HG02870 (cell line): ENCODE data around the gene GLTPD2.

Experiments used
- ATAC-seq: cut with Tn5 transposase; IDR thresholded peaks from one replicate; pipeline ENCODE4 v1.9.1; 2021; ENCODE audit warnings: mild to moderate bottlenecking, moderate library complexity; ENCODE audit not compliant: unreplicated experiment

Gene GLTPD2

DNA sequence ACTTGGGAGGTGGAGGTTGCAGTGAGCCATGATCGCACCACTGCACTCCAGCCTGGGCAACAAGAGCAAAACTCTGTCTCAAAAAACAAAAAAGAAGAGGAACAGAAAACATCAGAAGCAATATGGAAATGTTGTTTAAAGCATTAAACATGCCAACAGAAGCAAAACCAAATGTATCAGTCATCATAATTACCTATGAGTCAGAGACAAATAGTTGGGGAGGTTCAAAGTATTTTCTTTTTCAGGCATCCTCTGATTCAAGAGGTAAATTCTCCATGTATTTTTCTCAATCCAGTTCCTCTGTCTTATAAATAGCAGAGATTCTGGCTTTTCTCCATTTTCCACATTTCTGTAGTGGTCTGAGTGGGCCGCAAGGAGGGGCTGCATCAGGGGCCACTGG is 19.1 kb upstream of the GLTPD2 start:
- no peak for ATAC-seq

DNA sequence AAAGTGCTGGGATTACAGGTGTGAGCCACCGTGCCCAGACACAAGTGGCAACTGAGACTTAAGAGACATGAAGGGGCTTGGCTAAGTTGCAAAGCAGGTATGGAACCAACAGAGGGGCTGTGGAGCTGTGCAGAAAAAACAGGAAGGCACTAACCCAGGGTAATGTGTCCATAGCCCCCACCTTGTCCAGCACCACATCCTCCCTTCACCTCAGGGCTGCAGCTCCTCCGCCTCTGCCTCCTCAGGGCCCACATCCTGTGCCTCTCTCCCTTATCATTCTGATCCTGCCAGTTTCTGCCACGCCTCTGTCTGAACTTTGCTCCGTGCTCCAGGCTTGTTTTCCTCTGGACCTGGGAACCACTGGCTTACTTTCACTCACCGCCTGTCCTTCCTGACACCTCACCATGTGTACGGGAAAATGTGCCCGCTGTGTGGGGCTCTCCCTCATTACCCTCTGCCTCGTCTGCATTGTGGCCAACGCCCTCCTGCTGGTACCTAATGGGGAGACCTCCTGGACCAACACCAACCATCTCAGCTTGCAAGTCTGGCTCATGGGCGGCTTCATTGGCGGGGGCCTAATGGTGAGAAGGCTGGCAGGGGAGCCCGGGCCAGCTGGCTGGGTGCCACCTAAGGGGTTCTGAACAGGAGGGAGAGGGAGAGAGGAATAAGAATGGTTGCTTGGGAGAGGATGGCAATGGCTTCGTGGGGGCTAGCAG is 17.1 kb upstream of the GLTPD2 start, which contains the start of gene TM4SF5:
TSS of gene TM4SF5 (plus strand) at position 368 of the 716 bp plus-strand sequence. CDS start at position 405, 37 bp downstream.
- ATAC-seq = no peak

- ATAC-seq = no peak
Observed at GRCh38 chr17:4772235-4772613, 16.5 kb upstream of the GLTPD2 start.

- ATAC-seq = no peak
Observed at GRCh38 chr17:4777969-4778760, 10.6 kb upstream of the GLTPD2 start.

- ATAC-seq = no peak
Observed at GRCh38 chr17:4780325-4780955, 8.3 kb upstream of the GLTPD2 start.

DNA sequence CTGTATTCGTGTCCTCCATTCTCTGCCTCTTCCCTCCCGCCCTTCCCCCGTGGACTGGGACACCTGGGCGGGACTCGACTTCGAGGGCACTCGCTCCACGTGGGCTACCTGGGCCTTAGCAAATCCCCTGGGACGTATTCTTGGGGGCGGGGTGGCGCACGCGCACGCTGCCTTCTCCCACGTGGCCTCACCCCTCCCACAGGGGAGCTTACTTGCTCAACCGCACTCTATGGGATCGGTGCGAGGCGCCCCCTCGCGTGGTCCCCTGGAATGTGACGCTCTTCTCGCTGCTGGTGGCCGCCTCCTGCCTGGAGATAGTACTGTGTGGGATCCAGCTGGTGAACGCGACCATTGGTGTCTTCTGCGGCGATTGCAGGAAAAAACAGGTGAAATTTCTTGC is 6.1 kb upstream of the GLTPD2 start:
- no peak for ATAC-seq

DNA sequence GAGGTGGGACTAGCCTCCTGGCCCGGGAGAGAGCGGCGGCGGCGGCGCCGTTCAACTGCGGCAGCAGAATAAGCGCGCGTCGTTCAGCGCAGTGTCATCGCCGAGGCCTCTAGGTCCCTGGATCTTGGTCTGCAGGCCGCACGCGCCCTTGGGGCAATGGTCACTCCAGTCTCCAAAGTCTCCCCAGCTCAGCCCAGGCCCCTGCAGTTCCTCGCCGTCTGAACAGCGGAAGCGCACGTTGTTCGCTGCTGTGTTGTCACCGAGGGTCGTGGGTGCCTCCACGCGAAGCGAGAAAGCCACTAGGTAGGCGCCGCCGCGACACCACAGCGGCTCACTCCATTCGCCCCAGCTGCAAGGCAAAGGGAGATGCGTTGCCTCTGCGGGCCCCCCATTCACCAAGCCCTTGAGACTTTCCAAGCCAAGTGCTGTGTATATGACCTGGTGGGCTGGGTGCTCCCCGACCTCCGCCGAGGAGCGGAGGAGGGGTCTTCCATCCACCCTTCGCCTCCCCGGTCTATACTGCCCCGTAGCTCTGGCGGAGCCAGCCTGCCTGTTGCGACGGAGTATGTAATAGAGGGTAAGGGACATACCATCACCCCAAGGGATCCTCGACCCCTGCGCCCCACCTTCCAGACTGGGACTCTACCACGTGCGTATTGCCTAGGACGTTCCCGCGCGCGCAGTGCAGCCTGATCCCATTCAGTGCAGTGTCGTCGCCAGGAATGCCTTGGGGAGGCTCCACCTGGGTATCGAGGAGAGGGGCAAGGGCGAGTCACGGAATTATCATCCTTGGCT is 3.3 kb upstream of the GLTPD2 start:
- ATAC-seq = no peak

- ATAC-seq = no peak
Observed at GRCh38 chr17:4786106-4786511, 2.7 kb upstream of the GLTPD2 start, which contains the start of gene VMO1. VMO1 (minus strand) TSS chr17:4786364; CDS start chr17:4786352, 12 bp downstream.

DNA sequence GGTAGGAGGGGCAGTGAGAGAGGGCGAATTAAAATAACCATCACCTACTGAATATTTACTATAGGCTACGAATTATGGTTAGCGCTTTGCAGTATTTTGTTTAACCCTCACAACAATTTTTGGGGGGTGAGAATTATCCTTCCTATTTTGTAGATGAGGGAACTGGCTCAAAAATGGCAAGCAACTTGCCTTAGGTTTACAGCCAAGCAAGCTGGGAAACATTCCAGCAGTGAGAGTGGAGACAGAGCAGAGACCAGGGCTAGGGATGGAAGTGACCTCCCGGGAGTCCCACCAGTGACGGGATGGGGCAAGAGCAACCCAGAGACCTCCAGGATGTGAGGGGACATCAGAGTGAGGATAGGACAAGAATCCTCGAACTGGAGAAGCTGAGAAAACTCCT is 2.2 kb upstream of the GLTPD2 start:
- ATAC-seq = no peak

- ATAC-seq = no peak
Observed at GRCh38 chr17:4788159-4788806, 481 bp upstream of the GLTPD2 start.

GRCh38 chr17:4789701-4789950 is 862 bp downstream of the GLTPD2 start:
- no peak for ATAC-seq

GRCh38 chr17:4789951-4790704 is 1.4 kb downstream of the GLTPD2 start:
- peak; percentile 79 for ATAC-seq

- no peak for ATAC-seq
Observed at GRCh38 chr17:4790705-4791088, 1.9 kb downstream of the GLTPD2 start.

GRCh38 chr17:4795168-4795567 is 6.4 kb downstream of the GLTPD2 start:
- ATAC-seq = no peak

- ATAC-seq = no peak
Observed at GRCh38 chr17:4796552-4796920, 7.8 kb downstream of the GLTPD2 start.

DNA sequence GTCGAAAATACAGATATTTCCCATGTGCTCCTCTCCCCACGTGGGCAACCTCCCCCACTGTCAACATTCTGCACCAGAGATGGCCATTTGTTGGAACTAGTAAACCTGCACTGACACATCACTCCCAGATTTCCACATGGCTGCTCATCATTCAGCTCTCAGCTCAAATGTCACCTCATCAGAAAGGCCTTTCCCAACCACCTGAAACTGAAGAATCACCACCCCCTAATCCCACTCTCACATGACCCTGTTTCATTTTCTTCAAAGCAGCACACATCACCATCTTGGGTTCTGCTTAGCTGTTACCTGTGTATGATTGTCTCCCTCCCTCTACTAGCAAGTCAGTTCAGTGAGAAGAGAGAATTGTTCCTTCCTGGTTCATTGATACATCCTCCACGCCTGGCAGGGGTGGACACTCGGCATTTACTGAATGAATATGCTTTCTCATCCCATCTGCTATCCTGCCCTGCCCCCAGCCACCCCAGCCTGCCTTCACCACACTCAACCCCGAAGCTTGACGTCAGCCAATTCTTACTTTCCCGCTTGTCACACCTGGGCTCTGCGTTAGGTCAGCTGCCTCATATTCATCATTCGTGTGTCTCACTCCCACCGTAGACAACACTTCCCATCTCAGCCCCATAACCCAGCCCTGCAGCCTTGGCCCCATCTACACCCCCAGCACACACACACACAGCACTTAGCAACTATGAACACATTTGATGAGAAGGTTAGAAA is 11.9 kb downstream of the GLTPD2 start:
- no peak for ATAC-seq

DNA sequence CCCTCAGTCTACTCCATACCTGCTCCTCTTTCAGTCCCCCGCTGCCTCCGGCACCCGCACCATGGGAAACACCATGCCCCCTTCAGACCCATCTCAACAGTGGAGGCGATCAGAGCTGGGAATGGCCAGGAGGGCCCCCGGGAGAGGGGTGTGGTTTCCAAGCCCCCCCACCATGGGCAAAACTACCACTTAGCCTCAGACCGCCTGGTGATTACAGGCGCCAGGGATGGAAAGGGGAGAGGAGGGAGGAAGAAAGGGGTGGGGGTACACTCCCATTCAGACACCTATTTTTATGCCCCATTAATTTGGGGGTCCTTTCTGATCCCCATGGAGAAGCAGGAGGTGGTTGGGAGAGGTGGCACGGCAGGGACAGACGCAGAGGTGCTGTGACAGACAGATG is 13.5 kb downstream of the GLTPD2 start, which contains the start of gene C17orf114:
TSS of gene C17orf114 (minus strand) at position 101 of the 400 bp plus-strand sequence.
- ATAC-seq = no peak

GRCh38 chr17:4806456-4806776 is 17.7 kb downstream of the GLTPD2 start:
- no peak for ATAC-seq

DNA sequence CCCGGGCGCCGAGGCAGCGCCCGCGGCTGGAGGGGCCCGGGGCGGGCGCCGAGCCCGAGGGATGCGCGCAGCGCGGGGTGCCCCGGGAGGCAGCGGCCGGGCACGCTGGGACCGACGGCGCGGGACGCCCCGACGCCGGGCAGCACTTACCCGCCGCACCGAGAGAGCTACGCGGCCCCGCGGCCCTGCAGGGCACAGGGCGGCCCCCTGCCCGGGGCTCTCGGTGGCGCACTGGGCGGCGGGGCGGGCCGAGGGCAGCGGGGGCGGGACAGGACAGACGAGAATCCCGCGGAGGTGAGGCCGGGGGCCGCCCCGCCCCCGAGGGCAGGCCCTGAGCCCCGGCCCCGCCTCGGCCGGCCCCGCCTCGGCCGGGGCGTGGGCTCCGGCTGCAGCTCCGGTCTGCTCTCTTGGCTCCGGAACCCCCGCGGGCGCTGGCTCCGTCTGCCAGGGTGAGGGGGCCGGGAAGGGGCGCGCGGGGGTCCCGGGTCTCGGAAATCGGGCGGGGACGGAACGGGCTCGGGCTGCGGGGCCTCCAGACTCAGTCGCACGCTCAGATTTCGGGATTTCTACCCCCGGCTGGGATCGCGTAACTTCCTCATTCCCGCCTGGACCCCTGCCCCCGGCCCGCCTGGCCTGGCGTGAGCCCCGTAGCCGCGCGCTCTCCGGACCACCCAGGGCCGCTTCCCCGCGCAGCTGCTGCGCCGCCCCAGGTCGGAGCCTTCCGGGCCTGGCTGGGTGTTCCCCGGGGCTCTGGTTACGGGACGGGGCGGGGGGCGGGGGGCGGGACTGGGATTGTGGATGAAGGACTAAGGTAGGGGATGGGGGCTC is 18.2 kb downstream of the GLTPD2 start, which contains the start of gene PLD2:
TSS of gene PLD2 (plus strand) at position 376 of the 828 bp plus-strand sequence. CDS start 621 bp downstream, outside the sequence.
- ATAC-seq = peak; percentile 90
